Embryonic facial prominence (tissue), 1 donor: ENCODE measurements around the gene STK4.
"Not testable (repeated sequence)": the region's sequence is repeated elsewhere in the genome, so short reads cannot be mapped to it uniquely, and the experiment has no call there.

ENCODE experiments used
- DNase-seq: peaks from one replicate; pipeline ENCODE4 v3.0.0-alpha.2; 2016; ENCODE audit errors: extremely low spot score

STK4 gene

DNA sequence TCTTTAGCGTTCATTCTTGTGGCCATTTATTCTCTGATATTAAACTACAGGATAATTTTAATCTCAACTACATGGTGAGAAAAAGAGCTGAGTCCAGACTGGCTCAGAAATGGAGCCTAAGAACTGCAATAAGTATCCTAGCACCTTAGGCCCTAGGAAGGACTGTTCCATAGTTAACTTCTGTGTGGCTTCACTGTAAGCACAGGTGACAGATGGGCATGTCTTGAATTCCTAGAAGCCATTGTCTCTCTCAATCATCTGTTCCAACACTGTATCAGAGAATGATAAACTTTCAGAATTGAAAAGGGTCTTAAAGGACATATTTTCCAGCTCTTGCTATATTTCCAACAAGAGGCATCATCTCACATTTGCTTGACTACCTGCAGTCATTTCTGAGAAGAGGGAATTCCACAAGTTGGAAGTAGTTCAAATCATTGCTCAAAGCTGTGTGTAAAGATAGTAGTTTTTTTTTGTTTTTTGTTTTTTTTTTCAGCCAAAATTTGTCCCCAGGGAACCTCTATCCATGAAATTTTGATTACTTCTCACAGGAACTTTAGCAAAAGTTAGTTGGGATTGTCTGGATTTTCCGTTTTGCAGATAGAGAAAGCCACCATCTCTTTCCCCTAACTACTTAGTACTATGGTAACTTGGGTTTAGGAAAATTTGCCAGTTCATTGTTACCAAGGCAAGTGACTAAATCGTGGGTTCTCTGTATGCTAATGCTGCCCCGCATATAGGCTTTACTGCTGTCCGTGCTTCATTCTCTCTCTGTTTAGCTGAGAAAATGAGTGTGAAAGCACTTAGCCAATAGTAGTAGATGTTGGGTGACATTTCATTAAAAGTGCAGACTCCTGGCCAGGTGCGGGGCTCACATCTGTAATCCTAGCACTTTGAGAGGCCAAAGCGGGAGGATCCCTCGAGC, 87.4 kb downstream of the STK4 start:
- no peak for DNase-seq

DNA sequence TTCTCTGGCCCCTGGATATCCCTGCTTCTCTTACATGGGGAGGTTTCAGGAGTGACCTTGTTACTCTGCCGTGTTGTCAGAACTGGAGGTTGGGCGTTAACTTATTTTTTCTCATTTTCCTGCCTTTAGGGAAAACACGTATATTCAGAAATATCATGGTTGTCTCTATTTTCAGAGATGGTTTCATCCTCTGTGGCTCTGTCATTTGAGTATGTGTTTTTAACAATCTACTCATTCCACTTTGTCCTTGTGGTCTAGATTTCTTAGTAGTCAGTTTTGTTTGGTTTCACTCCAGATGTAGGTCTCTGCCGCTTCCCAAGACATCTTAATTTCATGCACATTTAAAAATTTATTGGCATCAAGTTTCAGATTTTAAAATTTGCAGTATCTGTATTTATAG, 88.7 kb downstream of the STK4 start:
- DNase-seq: no peak

DNA sequence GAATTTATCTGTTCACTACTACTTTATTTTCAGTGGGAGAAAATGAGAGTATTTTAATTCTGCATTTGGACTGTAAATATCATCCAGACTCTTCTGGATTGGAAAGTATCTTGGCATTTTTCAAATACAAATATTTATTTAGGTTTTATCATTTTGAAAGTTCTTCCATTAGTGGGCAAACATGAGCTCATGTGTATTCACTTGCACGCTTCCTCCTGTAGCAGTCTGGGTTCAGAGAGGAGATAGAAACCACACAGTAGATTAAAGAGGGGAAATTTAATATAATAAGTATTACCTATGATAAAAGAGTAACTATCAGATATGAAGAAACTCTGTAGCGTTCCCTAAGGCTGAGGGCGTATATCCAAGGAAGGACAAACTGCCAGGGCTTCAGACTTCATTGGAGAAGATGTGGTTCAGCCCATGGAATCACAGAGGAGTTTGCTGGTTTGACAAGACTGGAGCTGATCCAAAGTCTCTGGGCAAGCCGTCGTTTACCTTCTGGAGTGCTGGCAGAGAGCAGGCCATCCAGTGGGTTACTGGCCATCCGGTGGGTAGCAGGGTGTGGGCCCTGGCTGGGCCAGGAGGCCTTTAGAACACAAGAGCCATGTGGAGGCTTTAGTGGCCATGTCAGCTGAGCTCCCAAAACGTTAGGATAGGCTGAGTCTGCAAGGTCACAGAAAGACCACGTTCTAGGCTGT, 90.3 kb downstream of the STK4 start:
- no peak for DNase-seq

DNA sequence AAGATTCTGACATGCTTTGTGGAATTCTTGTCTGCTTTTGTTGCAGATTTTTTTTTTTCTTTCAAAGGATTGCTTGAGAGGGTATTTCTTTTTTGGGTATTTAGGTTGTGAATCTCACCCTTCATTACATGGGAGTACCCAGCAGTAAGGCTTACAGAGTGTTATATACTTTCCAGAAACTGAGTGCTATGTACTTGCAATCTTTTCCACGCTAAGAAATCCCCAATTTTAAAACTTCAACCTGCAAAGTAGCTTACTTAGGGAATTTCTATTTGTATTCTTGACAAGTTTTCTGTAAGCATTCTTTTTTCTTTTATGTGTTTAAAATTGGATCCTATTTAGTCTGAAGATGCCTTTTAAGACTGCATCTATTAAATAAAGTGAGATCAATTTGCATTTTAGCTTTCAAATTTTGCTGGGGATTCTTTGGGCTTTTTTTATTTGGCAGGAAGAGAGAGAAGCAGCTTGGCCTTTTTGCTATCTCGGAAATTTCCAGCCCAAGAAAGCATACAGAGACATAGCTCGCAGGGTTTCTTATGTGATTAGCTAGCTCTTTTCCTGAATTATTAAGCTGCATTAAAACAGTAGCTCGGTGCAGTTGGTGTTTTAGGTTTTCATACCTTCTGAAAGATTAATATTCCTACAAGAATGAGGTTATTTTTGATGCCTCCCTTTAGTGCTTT, 92.0 kb downstream of the STK4 start:
- DNase-seq: no peak

DNA sequence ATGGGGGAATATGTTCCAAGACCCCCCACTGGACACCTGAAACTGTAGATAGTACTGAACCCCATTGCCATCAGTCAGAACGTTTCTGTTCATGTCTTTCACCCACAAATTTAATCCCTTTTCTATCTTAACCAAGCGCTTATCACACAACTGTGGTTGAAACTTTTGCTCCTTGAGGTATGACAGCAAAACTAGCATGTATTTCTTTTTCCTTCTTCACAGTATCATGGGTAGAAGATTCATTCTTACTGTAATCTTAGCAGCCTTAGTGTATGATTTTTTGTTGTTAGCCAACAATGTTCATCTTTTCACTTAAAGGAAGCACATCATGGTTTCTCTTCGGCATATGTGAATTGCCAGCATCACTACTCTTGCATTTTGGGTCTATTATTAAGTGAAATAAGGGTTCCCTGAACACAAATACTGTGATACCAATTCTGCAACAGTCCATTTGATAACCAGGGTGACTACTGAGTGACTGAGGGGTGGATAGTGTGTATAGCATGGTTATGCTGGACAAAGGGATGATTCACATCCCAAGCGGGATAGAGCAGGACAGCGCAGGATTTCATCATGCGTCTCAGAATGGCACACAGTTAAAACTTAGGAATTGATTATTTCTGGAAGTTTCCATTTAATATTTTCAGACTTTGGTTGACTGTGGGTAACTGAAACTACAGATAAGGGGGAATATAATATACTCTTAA, 92.9 kb downstream of the STK4 start:
- no peak for DNase-seq

DNA sequence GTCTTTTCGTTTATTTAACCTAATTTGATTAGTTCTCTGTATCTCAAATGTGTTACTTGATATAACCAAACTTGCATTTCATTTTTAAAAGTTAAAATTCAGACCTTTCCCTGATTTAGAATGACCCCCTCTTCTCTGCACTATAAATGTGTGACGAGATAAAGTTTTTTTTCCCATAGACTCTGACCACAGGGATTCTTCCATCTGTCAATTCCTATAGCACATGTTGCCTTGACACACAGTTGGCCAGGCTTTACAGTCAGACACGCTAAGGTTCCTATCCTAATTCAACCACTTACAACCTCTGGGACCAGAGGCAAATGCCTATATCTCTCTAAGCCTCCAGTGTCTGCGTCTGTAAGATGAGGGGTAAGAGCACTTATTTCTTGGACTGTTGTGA, 94.0 kb downstream of the STK4 start:
- no peak for DNase-seq

DNA sequence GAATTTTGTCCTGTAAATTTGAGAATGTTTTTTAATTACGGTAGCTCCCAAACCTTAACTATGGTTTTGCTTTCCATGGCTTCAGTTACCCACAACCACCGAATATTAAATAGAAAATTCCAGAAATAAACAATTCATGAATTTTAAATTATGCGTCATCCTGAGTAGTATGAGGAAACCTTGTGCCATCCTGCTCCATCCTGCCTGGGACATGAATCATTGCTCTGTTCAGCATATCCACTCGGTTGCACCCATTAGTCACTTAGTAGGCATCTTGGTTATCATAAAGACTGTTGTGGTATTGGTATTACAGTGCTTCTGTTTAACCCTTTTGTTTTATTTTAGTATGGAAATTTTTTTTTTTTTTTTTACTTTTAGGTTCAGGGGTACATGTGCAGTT, 94.9 kb downstream of the STK4 start:
- DNase-seq: no peak

DNA sequence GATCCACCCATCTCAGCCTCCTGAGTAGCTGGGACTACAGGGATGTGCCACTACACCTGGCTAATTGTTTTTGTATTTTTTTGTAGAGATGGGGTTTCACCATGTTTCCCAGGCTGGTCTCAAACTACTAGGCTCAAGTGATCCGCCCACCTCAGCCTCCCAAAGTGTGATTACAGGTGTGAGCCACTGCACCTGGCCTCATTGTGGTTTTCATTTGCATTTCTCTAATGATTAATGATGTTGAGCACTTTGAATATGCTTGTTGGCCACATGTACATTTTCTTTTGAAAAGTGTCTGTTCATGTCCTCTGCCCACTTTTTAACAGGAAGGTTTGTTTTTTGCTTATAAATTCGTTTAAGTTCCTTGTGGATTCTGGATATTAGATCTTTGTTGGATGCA, 96.8 kb downstream of the STK4 start:
- DNase-seq: not testable (repeated sequence)

DNA sequence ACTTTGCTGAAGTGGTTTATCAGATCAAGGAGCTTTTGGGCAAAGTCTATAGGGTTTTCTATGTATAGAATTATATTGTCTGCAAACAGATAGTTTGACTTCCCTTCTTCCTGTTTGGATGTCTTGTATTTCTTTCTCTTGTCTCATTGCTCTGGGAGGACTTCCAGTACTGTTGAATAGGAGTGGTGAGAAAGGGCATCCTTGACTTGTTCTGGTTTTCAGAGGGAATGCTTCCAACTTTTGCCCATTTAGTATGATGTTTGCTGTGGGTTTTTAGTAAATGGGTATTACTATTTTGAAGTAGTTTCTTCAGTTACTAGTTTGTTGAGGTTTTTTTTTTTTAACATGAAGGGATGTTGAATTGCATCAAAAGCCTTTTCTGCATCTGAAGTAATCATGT, 98.5 kb downstream of the STK4 start:
- no peak for DNase-seq

DNA sequence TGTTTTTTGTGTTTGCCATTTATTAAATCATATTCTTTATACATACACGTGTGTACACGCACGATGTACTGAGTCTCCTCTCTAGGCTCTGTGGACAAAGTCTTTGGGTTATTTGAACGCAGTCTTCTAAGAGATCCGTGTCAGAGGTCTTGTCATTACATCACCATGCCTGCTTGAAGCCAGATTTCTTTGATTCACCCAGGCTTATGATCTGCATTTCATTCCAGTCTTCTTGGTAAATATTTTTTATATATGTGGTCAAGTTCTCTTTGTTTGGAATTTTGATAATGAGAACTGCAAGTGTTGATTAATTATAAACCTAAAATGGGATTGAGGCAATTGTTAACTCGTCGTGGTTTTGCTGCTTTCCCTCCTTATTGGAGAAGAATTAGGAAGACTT, 100.1 kb downstream of the STK4 start:
- no peak for DNase-seq

DNA sequence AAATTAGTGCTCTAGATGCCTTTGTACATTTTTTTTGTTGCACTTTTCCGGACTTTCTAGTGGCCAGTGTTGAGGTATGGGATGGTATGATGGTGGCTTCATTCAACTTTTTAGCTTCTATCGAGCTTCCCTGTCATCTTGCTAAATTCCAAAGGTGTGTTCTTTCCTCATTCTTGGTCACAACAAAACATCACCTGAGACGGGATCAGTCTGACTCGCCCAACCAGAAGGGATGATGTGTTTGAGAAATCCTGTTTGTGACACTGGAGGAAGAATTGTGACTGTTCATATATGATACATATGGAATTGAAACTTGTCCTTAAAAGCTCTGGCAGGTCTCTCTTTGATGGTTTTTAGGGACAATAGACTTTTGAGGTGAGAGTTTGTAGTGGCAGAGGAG, 100.8 kb downstream of the STK4 start:
- DNase-seq: no peak

DNA sequence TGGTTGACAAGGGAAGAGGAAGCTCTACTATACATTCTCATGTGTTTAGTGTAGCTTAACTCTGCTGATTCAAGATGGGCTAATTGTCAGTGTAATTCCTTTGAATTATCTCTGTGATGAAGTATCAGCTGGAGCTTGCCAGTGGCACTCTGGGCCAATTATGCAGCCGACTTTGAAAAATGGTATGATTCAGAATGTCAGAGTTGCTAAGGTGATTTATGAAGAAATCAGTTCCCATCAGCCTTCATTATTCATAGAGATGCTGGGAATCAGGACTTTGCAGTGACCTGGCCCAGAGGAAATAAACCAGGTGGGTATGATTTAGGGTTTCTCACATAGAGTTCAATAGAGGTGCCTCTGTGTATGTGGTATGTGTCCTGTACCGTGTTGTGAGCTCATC, 101.2 kb downstream of the STK4 start:
- DNase-seq: no peak

DNA sequence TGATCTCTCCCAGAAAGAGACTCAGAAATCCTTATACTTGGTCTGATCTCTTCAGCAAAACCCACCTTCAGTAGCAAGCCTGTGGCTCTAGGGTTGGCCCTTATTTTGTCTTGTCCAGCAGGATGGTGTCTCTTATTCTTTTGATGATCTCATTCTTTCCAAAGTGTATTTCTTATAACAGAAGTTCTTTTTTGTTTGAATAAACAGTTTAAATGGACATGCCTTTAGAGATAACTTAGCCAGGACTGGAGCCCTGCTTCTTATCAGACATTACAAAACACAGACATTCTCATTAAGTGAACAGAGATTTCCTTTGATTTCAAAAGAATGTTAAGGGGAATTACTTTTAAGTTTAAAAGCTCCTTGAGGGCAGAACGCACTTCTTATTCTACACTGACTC, 102.9 kb downstream of the STK4 start:
- no peak for DNase-seq

DNA sequence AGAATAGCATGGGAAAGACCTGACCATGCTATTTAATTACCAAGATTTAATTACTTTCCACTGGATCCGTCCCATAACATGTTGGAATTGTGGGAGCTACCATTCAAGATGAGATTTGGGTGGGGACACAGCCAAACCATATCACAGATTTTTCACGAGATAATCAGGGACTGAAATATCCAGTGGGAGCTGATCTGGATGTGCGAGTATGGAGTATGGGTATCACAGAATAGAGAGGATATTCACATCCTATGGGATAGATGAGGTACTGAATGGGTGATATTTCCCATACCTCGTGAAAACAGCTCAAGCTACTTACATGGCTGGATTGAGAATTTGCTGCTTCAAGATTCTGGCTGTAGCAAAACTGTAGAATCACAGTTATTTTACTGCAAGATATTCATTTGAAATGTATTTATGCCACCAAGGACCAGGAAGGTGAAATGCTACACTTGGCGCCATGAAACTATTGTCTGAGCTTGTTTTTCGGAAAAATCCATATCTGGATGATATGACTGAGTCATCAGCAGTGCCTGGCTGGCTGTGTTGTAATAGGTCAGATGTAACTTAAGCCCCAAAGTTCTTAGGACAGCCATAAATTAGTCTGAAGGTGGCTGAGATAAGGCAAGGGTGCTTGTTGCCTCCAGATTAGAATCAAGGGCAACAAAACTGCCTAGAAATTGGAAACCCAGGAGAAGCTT, 104.8 kb downstream of the STK4 start:
- DNase-seq: no peak

DNA sequence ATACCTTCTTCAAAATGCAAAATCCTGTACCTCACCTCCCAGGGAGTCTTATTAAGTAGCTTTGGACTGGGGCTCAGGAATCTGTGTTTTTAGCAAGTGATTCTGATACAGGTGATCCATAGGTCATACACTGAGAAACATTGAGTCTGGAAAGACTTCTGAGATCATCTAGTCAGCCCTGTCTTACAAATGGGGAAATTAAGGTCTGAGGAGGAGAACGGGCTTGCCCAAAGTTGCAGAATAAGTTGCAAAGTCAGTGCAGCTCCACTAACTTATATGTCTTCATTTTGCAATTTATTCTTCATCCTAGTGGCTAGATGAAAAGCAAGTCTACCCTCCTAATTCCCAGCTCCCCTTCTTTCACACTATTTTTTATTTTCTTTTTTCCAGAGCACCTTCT, 105.8 kb downstream of the STK4 start:
- no peak for DNase-seq

DNA sequence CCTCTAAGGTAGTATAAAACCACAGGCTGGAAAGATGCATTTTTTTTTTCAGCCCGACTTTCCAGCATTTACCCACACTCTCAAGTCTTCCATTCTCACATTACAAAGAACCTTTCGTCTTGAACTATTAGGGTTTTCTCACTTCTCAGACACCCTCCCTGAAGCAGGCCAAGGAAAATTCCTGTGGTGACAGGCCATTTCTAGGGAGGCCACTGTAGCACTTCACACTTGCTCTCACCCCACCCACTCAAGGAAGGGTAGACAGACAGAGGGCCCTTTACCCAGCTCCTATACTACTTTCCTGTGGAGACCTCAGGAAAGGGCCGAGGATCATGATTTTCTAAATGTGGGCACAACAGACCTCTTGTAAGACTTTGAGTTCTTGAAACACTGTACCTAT, 106.9 kb downstream of the STK4 start:
- no peak for DNase-seq

DNA sequence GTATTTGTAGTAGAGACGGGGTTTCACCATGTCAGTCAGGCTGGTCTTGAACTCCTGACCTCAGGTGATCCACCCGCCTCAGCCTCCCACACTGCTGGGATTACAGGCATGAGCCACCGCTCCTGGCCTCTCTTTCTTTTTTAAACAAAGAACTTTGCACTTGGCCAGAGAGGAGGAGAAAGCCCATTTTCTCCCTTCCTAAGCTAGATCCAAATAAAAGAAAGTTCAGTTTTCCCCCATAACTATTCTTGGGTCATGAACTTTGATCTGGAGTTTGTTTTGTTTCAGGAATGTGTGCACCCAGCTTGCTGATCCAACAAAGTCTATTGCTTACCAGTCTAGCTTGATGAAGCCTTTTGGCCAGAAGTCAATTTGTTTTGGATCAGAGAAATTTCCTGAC, 111.2 kb downstream of the STK4 start:
- no peak for DNase-seq

DNA sequence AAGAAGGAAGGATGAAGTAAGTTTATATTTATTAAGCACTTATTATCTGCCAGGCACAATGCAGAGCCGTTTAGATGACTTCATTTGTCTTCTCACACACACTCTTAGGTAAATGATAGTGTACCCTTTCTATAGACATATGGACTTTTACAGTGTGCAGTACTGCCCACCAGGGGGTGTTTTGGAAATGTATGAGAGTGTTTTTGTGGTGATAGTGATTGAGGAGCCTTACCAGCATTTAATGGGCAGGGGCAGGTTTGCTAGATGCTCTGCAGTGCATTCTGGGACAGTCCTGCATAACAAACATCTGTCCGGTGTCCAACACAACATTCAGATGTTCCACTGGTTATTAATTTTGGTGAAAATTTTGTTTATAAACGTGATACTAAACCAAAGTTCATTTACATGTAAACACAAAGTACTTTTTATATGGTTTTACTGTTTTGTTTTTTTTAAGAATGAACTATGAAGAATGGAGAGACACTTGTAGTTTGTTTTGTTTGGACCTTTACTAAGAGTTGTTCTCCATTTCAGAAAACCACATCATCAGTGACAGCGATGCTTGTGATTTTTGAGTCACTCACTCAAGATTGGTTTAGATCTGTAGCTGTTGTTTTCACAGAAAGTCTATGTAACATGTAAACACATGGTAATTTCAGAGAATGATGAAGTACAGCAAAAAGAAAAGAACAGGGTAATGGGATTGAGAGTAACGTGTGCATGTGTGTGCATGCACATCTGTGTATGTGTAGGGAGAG, 114.7 kb downstream of the STK4 start:
- no peak for DNase-seq

DNA sequence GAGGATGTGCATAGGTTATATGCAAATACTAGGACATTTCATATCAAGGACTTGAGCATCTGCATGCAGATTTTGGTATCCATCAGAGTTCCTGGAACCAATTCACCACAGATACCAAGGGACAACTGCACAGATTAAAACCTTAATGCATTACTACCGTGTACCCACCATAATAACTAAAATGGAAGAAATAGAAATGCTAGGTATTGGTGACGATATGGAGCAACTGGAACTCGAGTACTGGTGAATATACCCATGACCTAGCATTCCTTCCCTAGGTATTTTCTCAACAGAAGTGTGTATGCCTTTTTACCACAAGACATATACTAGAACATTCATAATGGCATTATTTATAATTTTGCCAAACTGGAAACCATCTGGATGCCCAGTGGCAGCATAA, 116.2 kb downstream of the STK4 start:
- no peak for DNase-seq

DNA sequence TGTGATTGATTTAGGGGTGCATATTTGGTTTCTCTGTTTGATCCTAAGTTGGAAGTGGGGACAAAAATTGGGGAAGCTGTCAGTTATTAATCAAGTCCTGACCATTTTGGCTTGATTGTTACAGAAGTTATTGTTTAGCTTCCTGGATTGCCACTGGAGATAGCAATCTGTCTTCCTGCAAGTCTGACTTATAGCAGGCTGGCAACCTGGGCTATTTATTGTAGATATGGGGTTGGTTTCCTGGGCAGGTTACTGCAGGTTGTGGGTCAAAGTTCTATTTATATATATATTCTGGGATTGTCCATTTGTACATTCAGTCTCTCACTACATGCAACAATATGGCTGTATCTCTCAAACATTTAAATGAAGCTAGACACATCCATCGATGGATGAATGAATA, 116.8 kb downstream of the STK4 start:
- no peak for DNase-seq

DNA sequence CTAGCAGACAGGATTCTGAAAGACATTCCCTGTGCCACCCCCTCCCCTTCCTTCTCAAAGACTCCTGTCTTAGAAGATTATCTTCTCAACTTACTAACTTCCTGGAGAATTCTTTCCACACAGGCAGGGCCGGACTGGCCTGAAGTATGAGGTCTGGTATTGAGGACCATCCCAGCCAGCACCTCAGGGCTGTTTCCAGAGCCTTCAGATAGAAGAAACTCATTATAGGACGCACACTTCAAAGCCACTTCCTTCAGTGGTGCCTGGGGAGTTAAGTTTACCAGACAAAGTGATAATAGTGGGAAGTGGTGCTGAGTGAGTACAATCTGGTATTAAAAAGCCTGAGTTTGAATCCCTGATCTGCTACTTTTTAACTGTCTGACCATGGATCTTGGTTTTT, 119.0 kb downstream of the STK4 start:
- no peak for DNase-seq
